IPS-18a (cell line): ENCODE measurements around the gene SGSM2.

ENCODE experiments used
- H3K27ac ChIP-seq: one replicate; pipeline ENCODE4 v1.5.1; 2013; ENCODE audit warnings: low read length
- H3K27me3 ChIP-seq: one replicate; pipeline ENCODE4 v1.6.1; 2013; ENCODE audit warnings: mild to moderate bottlenecking, low read length; ENCODE audit not compliant: control insufficient read depth, insufficient read depth
- H3K36me3 ChIP-seq: one replicate; pipeline ENCODE4 v1.6.1; 2013; ENCODE audit warnings: low read depth, low read length; ENCODE audit not compliant: control insufficient read depth
- H3K4me1 ChIP-seq: one replicate; pipeline ENCODE4 v1.6.1; 2013; ENCODE audit warnings: low read depth, low read length; ENCODE audit not compliant: control insufficient read depth
- H3K4me3 ChIP-seq: one replicate; pipeline ENCODE4 v1.5.1; 2013; ENCODE audit warnings: low read length
- H3K9ac ChIP-seq: one replicate; pipeline ENCODE4 v1.6.1; 2013; ENCODE audit warnings: mild to moderate bottlenecking, low read length, moderate library complexity
- H3K9me3 ChIP-seq: one replicate; pipeline ENCODE4 v1.6.1; 2013; ENCODE audit warnings: low read depth, low read length; ENCODE audit not compliant: control insufficient read depth

The SGSM2 gene

GRCh38 chr17:2406903-2407790, 69.8 kb downstream of the SGSM2 start:
- no peak overlapping the region for H3K9ac ChIP-seq
- no peaks in the 10 kb centered on the region for H3K27me3 ChIP-seq
- H3K36me3 ChIP-seq, result peaks cover 3% of the 10 kb centered on the region
- H3K27ac ChIP-seq, result no peak overlapping the region
- peaks cover 2% of the 10 kb centered on the region for H3K4me1 ChIP-seq
- no peaks in the 10 kb centered on the region for H3K9me3 ChIP-seq
- no peak overlapping the region for H3K4me3 ChIP-seq

DNA sequence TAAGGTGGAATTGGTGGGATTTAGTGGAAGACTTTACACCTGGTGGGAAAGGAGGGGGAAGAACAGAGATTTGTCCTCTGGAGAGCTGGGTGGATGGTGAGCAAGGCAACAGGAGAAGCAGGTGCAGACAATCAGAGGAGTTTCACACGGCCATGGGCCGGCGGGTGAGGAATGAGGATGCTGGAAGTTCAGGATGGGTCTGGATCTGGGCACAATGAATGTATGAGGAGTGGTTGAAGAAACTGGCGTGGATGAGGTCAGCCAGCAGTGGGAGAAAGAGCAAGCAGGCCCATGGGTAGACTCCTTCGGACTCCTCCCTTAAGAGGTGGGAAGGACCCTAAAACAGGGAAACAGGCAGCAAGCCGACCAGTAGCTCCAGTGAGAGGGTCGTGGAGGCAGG, 73.7 kb downstream of the SGSM2 start:
- Histone ChIP-seq H3K4me3 (no peak overlapping the region), H3K9ac (no peak overlapping the region), H3K9me3 (no peaks in the 10 kb centered on the region), H3K36me3 (peaks cover 15% of the 10 kb centered on the region), H3K27ac (no peak overlapping the region), H3K27me3 (no peaks in the 10 kb centered on the region), H3K4me1 (no peaks in the 10 kb centered on the region)

DNA sequence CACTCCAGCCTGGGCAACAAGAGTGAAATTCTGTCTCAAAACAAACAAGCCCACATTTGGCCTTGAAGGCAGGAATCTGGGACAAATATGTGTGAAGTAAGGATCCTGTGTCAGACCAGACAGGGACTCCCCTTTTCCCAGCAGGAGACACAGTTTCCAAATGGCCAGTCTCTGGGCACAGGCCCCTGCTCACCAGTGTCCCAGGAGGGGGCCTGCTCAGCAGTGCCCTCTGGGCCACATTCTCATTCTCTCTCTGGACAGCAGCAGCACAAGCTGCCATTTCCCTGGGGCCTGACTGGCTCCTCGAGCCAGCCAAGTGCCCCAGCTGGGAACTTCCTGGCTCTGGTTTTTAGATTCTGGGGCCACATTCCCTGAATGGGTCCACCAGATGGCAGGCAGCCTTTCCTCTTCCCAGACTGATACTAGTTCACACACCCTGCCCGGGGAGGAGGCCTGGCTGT, 75.3 kb downstream of the SGSM2 start:
- H3K4me3 ChIP-seq, result no peak overlapping the region
- H3K4me1 ChIP-seq, result no peaks in the 10 kb centered on the region
- H3K36me3 ChIP-seq, result peaks cover 15% of the 10 kb centered on the region
- no peak overlapping the region for H3K27ac ChIP-seq
- no peaks in the 10 kb centered on the region for H3K27me3 ChIP-seq
- H3K9me3 ChIP-seq, result no peaks in the 10 kb centered on the region
- H3K9ac ChIP-seq, result no peak overlapping the region

GRCh38 chr17:2414446-2415064, 77.3 kb downstream of the SGSM2 start:
- H3K27ac ChIP-seq, result no peak overlapping the region
- H3K4me1 ChIP-seq, result no peaks in the 10 kb centered on the region
- H3K36me3 ChIP-seq, result peaks cover 23% of the 10 kb centered on the region
- no peak overlapping the region for H3K9ac ChIP-seq
- H3K4me3 ChIP-seq, result no peak overlapping the region
- no peaks in the 10 kb centered on the region for H3K9me3 ChIP-seq
- no peaks in the 10 kb centered on the region for H3K27me3 ChIP-seq

DNA sequence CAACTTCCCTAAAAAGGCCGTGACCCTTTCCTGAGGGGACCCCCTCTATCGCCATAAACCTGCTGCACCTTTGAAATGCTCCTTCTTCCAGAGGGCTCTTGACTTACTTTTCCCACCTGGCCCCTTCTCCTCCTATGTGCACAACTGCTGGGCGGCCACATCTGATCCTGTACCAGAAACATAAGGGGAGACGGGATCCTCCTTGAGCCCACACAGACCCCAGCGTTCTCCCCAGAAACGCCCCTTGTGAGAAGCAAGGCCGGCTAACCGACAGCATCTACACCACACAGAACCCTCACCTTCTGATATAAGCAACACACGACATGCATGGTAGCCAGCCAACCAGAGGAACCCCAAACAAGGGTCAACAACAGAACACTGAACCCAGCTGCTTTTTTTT, 77.8 kb downstream of the SGSM2 start:
- H3K27ac ChIP-seq, result no peak overlapping the region
- H3K9ac ChIP-seq, result no peak overlapping the region
- H3K36me3 ChIP-seq, result peaks cover 28% of the 10 kb centered on the region
- H3K27me3 ChIP-seq, result no peaks in the 10 kb centered on the region
- H3K4me1 ChIP-seq, result no peaks in the 10 kb centered on the region
- no peaks in the 10 kb centered on the region for H3K9me3 ChIP-seq
- no peak overlapping the region for H3K4me3 ChIP-seq

DNA sequence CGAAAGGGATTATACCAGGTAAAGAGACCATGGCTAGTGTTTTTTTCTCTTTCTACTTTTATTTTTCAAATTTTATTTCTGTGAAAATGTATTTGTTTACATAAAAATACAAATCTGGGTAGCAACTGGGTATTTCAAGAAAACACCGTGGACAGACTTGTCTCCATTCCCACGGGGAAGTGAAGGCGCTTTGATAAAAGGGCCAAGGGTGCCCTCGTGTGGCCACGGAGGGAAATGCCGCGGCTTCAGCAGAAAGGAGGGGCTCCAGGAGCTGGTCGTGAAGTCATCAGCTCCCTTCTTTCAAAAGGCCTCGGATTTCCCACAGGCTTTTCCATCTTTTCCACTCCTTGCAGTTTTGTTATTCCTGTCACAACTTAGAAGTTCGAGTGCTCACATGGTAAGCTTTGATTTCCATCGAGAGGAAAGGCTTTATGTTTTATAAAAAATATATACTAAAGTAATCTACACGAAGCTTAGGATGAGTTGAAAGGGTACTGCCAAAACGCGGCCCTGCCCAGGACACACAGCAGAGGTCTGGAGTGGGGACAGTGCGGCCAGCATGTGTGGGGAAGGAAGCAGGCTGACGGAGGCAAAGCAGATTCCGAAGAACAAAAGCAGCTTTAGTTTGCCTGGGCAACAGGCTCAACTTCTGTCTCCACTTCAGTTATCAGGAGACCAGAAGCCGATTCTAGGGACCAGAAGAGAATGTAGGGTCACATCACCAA, 78.9 kb downstream of the SGSM2 start:
- Histone ChIP-seq H3K36me3 (peaks cover 37% of the 10 kb centered on the region), H3K4me1 (no peaks in the 10 kb centered on the region), H3K9me3 (no peaks in the 10 kb centered on the region), H3K9ac (no peak overlapping the region), H3K27me3 (no peaks in the 10 kb centered on the region), H3K4me3 (no peak overlapping the region), H3K27ac (no peak overlapping the region)

DNA sequence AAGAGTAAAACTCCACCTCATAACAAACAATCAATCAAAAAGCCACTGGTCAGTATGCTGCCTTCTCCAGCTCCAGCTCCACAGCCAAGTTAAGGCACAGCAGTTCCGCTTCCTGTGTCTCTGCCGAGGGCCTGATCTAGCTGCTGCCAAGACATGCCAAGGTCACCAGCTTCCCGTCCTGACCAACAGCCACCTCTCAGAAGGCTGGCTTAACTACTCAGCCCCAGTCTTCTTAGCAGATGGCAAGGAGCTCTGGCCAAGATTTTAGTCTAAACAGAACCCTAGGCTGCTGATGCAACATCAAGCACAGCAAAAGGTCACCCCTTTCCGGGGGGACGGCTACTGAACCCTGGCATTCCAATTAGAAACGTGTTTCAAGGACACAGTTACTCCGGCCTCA, 81.3 kb downstream of the SGSM2 start:
- Histone ChIP-seq H3K27ac (no peak overlapping the region), H3K9ac (no peak overlapping the region), H3K9me3 (no peaks in the 10 kb centered on the region), H3K4me1 (no peaks in the 10 kb centered on the region), H3K4me3 (no peak overlapping the region), H3K36me3 (peaks cover 34% of the 10 kb centered on the region), H3K27me3 (no peaks in the 10 kb centered on the region)

GRCh38 chr17:2419486-2419885, 82.2 kb downstream of the SGSM2 start:
- no peak overlapping the region for H3K4me3 ChIP-seq
- H3K27me3 ChIP-seq, result no peaks in the 10 kb centered on the region
- no peaks in the 10 kb centered on the region for H3K9me3 ChIP-seq
- H3K9ac ChIP-seq, result no peak overlapping the region
- no peak overlapping the region for H3K27ac ChIP-seq
- H3K4me1 ChIP-seq, result no peaks in the 10 kb centered on the region
- H3K36me3 ChIP-seq, result peaks cover 27% of the 10 kb centered on the region

DNA sequence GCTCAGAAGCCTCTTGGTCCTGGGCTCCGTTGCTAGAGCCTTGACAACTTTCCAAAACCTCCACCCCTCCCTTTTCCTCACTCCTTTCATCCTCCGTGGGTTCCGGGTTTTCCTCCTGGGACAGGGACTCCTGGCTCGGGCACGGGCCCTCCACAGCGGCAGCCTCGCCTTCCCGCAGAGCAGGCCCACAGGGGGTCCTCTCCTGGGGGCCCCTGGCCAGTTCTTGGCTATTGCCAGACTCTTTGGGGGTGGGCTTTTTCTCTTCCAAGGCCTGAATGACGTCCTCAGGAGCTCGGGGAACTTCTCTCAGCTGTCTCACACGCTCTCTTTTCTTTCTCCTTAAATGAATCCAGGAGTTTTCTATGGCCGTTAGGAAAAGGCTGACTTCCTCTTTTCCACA, 82.9 kb downstream of the SGSM2 start:
- Histone ChIP-seq H3K27me3 (no peaks in the 10 kb centered on the region), H3K9me3 (no peaks in the 10 kb centered on the region), H3K36me3 (peaks cover 24% of the 10 kb centered on the region), H3K9ac (no peak overlapping the region), H3K27ac (no peak overlapping the region), H3K4me1 (no peaks in the 10 kb centered on the region), H3K4me3 (no peak overlapping the region)

- no peaks in the 10 kb centered on the region for H3K27me3 ChIP-seq
- H3K4me3 ChIP-seq, result no peak overlapping the region
- H3K27ac ChIP-seq, result no peak overlapping the region
- H3K4me1 ChIP-seq, result no peaks in the 10 kb centered on the region
- no peaks in the 10 kb centered on the region for H3K9me3 ChIP-seq
- H3K36me3 ChIP-seq, result peaks cover 23% of the 10 kb centered on the region
- H3K9ac ChIP-seq, result no peak overlapping the region
These were observed 84.2 kb downstream of the SGSM2 start for GRCh38 chr17:2421315-2422147.

DNA sequence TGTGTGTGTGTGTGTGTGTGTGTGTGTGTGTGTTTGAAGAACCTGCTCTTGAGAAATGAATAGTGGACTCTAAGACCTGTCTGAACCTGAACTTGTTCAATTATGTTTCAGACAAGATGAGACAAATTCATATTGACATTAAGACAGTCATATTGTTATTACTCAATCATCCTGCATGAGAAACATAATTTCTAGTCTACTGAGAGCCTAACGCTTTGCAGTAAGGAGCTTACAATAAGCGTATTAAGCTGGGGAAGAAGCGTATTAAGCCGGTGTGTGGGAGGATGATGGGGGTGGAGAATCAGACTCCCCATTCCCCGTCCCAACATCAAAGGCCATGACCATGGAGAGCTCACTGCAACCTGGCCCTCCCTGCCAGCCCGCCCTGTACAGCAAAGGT, 86.0 kb downstream of the SGSM2 start:
- Histone ChIP-seq H3K9me3 (no peaks in the 10 kb centered on the region), H3K27ac (no peak overlapping the region), H3K9ac (no peak overlapping the region), H3K36me3 (peaks cover 23% of the 10 kb centered on the region), H3K4me1 (no peaks in the 10 kb centered on the region), H3K4me3 (no peak overlapping the region), H3K27me3 (no peaks in the 10 kb centered on the region)
